Spleen (tissue), 11 donors: ENCODE data around the gene MCC. TPM values are rescaled to one million over a fixed set of nuclear protein-coding genes. Genes with fewer than 3 reads are reported as not detected.

Source experiments
- DNase-seq: peaks from one replicate; pipeline ENCODE4 v3.0.0-alpha.2; 2020
- H3K27ac ChIP-seq, 8 donors: fragments of 200-600 bp; sonication (generic) in 7 of 8; 1 replicate in 4 of 8; 2 replicates in 4 of 8; pipeline versions ENCODE4 v1.5.0 to v1.8.0; 2016 to 2021; ENCODE audit warnings: inconsistent platforms in 4 of 8, mild to moderate bottlenecking in 4 of 8, moderate library complexity in 1 of 8
- H3K27me3 ChIP-seq, 7 donors: fragments of 200-600 bp; sonication (generic) in 6 of 7; replicated peaks in 1 of 7; 1 replicate in 4 of 7; 2 replicates in 3 of 7; pipeline versions ENCODE4 v1.5.0 to v1.8.0; 2016 to 2021; ENCODE audit warnings: inconsistent platforms in 3 of 7, mild to moderate bottlenecking in 1 of 7
- H3K36me3 ChIP-seq, 6 donors: fragments of 200-600 bp; sonication (generic) in 5 of 6; 1 replicate in 4 of 6; 2 replicates in 2 of 6; pipeline versions ENCODE4 v1.5.0 to v1.8.0; 2016 to 2021; ENCODE audit warnings: inconsistent platforms in 2 of 6
- H3K4me1 ChIP-seq, 6 donors: fragments of 200-600 bp; sonication (generic) in 5 of 6; 1 replicate in 3 of 6; 2 replicates in 3 of 6; pipeline versions ENCODE4 v1.5.0 to v1.8.0; 2016 to 2021; ENCODE audit warnings: inconsistent platforms in 3 of 6
- H3K4me3 ChIP-seq, 8 donors: fragments of 200-600 bp; sonication (generic) in 7 of 8; 1 replicate in 4 of 8; 2 replicates in 4 of 8; pipeline versions ENCODE4 v1.5.0 to v1.8.0; 2016 to 2021; ENCODE audit warnings: inconsistent platforms in 4 of 8, mild to moderate bottlenecking in 4 of 8, moderate library complexity in 2 of 8
- H3K9me3 ChIP-seq, 8 donors: fragments of 200-600 bp; sonication (generic) in 7 of 8; 1 replicate in 4 of 8; 2 replicates in 4 of 8; pipeline versions ENCODE4 v1.5.0 to v1.8.0; 2016 to 2021; ENCODE audit warnings: inconsistent platforms in 4 of 8
- CTCF ChIP-seq, 11 experiments: fragments of 200-600 bp in 7 of 11; fragments of 450-650 bp in 4 of 11; sonication (generic) in 4 of 11; IDR thresholded peaks in 8 of 11; conservative IDR thresholded peaks in 3 of 11; 1 replicate in 7 of 11; 2 replicates in 4 of 11; pipeline versions ENCODE4 v1.4.0 to v1.8.0; 2016 to 2021; ENCODE audit warnings: antibody characterized with exemption in 11 of 11, inconsistent platforms in 4 of 11, mild to moderate bottlenecking in 1 of 11
- POLR2A ChIP-seq, 3 donors: fragments of 450-650 bp; IDR thresholded peaks; one replicate each; pipeline ENCODE4 v1.5.1; 2017; ENCODE audit warnings: antibody characterized with exemption in 3 of 3, mild to moderate bottlenecking in 1 of 3
- POLR2AphosphoS5 ChIP-seq, 3 donors: sonication (generic); formaldehyde crosslinking; IDR thresholded peaks; one replicate each; pipeline ENCODE4 v1.5.1; 2017; ENCODE audit warnings: antibody characterized with exemption in 3 of 3
- WGBS, 5 donors: extraction: QIAGEN DNeasy Blood & Tissue Kit in 3 of 5; methylation state at CpG; one replicate each; pipeline versions ENCODE4 v1.1.5 to v1.1.7; 2013 to 2018; 5-methylcytosine and 5-hydroxymethylcytosine counted together
- intact Hi-C: fragments of 100-400 bp; cut with DNase I; formaldehyde crosslinking; loops from one replicate; pipeline ENCODE4 v1.15.0; 2023; ENCODE audit warnings: low total_unique reads
- polyA plus RNA-seq, 3 donors: library from polyadenylated mRNA; stranded (reverse); fragments of 200-250 nt; gene quantifications; one replicate each; pipeline ENCODE4 v1.2.1, GENCODE V29; 2013
- total RNA-seq, 7 donors: library from RNA; depleted of rRNA in 3 of 7; stranded (reverse); fragments of >200 nt in 3 of 7; fragmentation: NEBNext Ultra II Directional in 4 of 7; extraction: Animal tissue kit (Norgen Biotek cat#: 25700) in 4 of 7; gene quantifications; one replicate each; pipeline versions ENCODE4 v1.1.0 to v1.2.1, GENCODE V29; 2016 to 2021
- donor health status: healthy with polysubstance abuse.
- donor health status: DM: no; HTN: no; CAD: no; lungs with moderate emphysema.
- donor health status: DM: no; HTN: no; CAD: no.
- donor health status: Bipolar disorder and iron deficiency.
- donor health status: healthy.
- donor health status: DM: no; HTN: no; CAD: no.
- donor health status: DM: yes; HTN: yes; CAD: no.

The MCC gene
- total and polyA plus RNA-seq, 10 donors = 1.3 to 32.8 (median 15.8) TPM

- H3K36me3 ChIP-seq = no peaks in the 10 kb centered on the region
- H3K4me3 ChIP-seq = no peak overlapping the region
- no peaks in the 10 kb centered on the region for H3K4me1 ChIP-seq
- TF ChIP-seq POLR2A (IDR thresholded peaks at IDR 0.05) (no peak), CTCF (IDR thresholded peaks at IDR 0.05 in 8 of 11, conservative IDR thresholded peaks at IDR 0.05 in 3 of 11) (no peak), POLR2AphosphoS5 (IDR thresholded peaks at IDR 0.05) (no peak)
- no peak for DNase-seq
- no peak overlapping the region for H3K27ac ChIP-seq
- no peaks in the 10 kb centered on the region for H3K9me3 ChIP-seq
- WGBS, 5 donors = 88 to 96% (median 96%) methylated on average over 5 of the region's 5 CpGs
- intact Hi-C loops = no loop called here
- H3K27me3 ChIP-seq = no peaks in the 10 kb centered on the region
Measured at GRCh38 chr5:113319256-113320053, 168.8 kb downstream of the MCC start.

GRCh38 chr5:113317636-113318035 is 170.6 kb downstream of the MCC start:
- H3K27ac ChIP-seq = no peak overlapping the region
- DNase-seq = no peak
- H3K4me1 ChIP-seq = no peaks in the 10 kb centered on the region
- TF ChIP-seq CTCF (IDR thresholded peaks at IDR 0.05 in 8 of 11, conservative IDR thresholded peaks at IDR 0.05 in 3 of 11) (no peak), POLR2AphosphoS5 (IDR thresholded peaks at IDR 0.05) (no peak), POLR2A (IDR thresholded peaks at IDR 0.05) (no peak)
- H3K9me3 ChIP-seq = no peaks in the 10 kb centered on the region
- 83 to 95% (median 91%) methylated on average over 2 of the region's 2 CpGs for WGBS, 5 donors
- H3K36me3 ChIP-seq = no peaks in the 10 kb centered on the region
- intact Hi-C loops = no loop called here
- no peak overlapping the region for H3K4me3 ChIP-seq
- H3K27me3 ChIP-seq = no peaks in the 10 kb centered on the region

- peaks cover 0 to 16% (median 0%) of the 10 kb centered on the region in 7 donors for H3K27me3 ChIP-seq
- no peak for DNase-seq
- no peak for TF ChIP-seq POLR2AphosphoS5 (IDR thresholded peaks at IDR 0.05)
- no peak for TF ChIP-seq CTCF (IDR thresholded peaks at IDR 0.05 in 8 of 11, conservative IDR thresholded peaks at IDR 0.05 in 3 of 11)
- no peak for TF ChIP-seq POLR2A (IDR thresholded peaks at IDR 0.05)
- H3K9me3 ChIP-seq = no peaks in the 10 kb centered on the region
- no peak overlapping the region for H3K27ac ChIP-seq
- intact Hi-C loops = no loop called here
- H3K4me3 ChIP-seq = no peak overlapping the region
- 77 to 91% (median 88%) methylated on average over 5 of the region's 5 CpGs for WGBS, 5 donors
- no peaks in the 10 kb centered on the region for H3K36me3 ChIP-seq
- no peaks in the 10 kb centered on the region for H3K4me1 ChIP-seq
Measured at GRCh38 chr5:113311301-113311700, 177.0 kb downstream of the MCC start.

GRCh38 chr5:113302120-113302519 is 186.1 kb downstream of the MCC start:
- no peak for DNase-seq
- Histone ChIP-seq H3K36me3 (no peaks in the 10 kb centered on the region), H3K27ac (no peak overlapping the region), H3K9me3 (no peaks in the 10 kb centered on the region), H3K4me1 (no peaks in the 10 kb centered on the region), H3K4me3 (no peak overlapping the region), H3K27me3 (peaks cover 0 to 4% (median 0%) of the 10 kb centered on the region in 7 donors)
- TF ChIP-seq POLR2A (IDR thresholded peaks at IDR 0.05) = no peak
- 43 to 55% (median 53%) methylated on average over 2 of the region's 2 CpGs for WGBS, 5 donors
- intact Hi-C loops = no loop called here
